Trophoblast cell (in vitro differentiated cells and primary cell): ENCODE measurements around the gene RANBP1.
A peak's percentile ranks its signal among the peaks of the same experiment; 100 is the strongest.

ENCODE experiments used
- DNase-seq, 2 donors: peaks; one replicate each; pipeline ENCODE4 v3.0.0-alpha.2; 2016
- H2AFZ ChIP-seq: 2 replicates; pipeline ENCODE4 v1.6.1; 2013; ENCODE audit warnings: low read length, moderate library complexity, mild to moderate bottlenecking; ENCODE audit not compliant: insufficient read depth, poor library complexity
- H2AK5ac ChIP-seq: 2 replicates; pipeline ENCODE4 v1.6.1; 2013; ENCODE audit warnings: mild to moderate bottlenecking, low read length
- H2BK120ac ChIP-seq: 2 replicates; pipeline ENCODE4 v1.6.1; 2013; ENCODE audit warnings: low read length, mild to moderate bottlenecking, moderate library complexity; ENCODE audit not compliant: insufficient read depth, poor library complexity
- H2BK12ac ChIP-seq: 2 replicates; pipeline ENCODE4 v1.6.1; 2013; ENCODE audit warnings: mild to moderate bottlenecking, low read length, moderate library complexity
- H2BK5ac ChIP-seq: 2 replicates; pipeline ENCODE4 v1.6.1; 2013; ENCODE audit warnings: low read length, low read depth, moderate library complexity, mild to moderate bottlenecking; ENCODE audit not compliant: poor library complexity
- H3K14ac ChIP-seq: 2 replicates; pipeline ENCODE4 v1.6.1; 2013; ENCODE audit warnings: mild to moderate bottlenecking, low read length
- H3K18ac ChIP-seq: 2 replicates; pipeline ENCODE4 v1.6.1; 2013; ENCODE audit warnings: mild to moderate bottlenecking, low read length
- H3K23ac ChIP-seq: 2 replicates; pipeline ENCODE4 v1.6.1; 2013; ENCODE audit warnings: low read length
- H3K27ac ChIP-seq: 2 replicates; pipeline ENCODE4 v1.5.1; 2013; ENCODE audit warnings: low read depth, mild to moderate bottlenecking, inconsistent platforms, low read length, moderate library complexity
- H3K27me3 ChIP-seq: 2 replicates; pipeline ENCODE4 v1.6.1; 2013; ENCODE audit warnings: inconsistent platforms, mild to moderate bottlenecking, low read length, moderate library complexity; ENCODE audit not compliant: insufficient read depth
- H3K36me3 ChIP-seq, 2 experiments: 1 replicate in 1 of 2; 2 replicates in 1 of 2; pipeline ENCODE4 v1.6.1; 2013; ENCODE audit warnings: low read length in 2 of 2, mild to moderate bottlenecking in 2 of 2, moderate library complexity in 1 of 2; ENCODE audit not compliant: insufficient read depth in 2 of 2, control insufficient read depth in 1 of 2
- H3K4ac ChIP-seq: 2 replicates; pipeline ENCODE4 v1.6.1; 2013; ENCODE audit warnings: low read depth, mild to moderate bottlenecking, low read length, moderate library complexity
- H3K4me1 ChIP-seq, 2 experiments: 1 replicate in 1 of 2; 2 replicates in 1 of 2; pipeline ENCODE4 v1.6.1; 2013; ENCODE audit warnings: low read length in 2 of 2, mild to moderate bottlenecking in 2 of 2, moderate library complexity in 1 of 2; ENCODE audit not compliant: insufficient read depth in 2 of 2, control insufficient read depth in 1 of 2
- H3K4me2 ChIP-seq: 2 replicates; pipeline ENCODE4 v1.6.1; 2013; ENCODE audit warnings: inconsistent platforms, mild to moderate bottlenecking, low read length, moderate library complexity
- H3K4me3 ChIP-seq: 2 replicates; pipeline ENCODE4 v1.5.1; 2013; ENCODE audit warnings: mild to moderate bottlenecking, low read depth, low read length, inconsistent platforms
- H3K79me1 ChIP-seq: one replicate; pipeline ENCODE4 v1.6.1; 2013; ENCODE audit warnings: low read length
- H3K79me2 ChIP-seq: 2 replicates; pipeline ENCODE4 v1.6.1; 2013; ENCODE audit warnings: low read length, mild to moderate bottlenecking; ENCODE audit not compliant: control insufficient read depth, insufficient read depth, poor library complexity
- H3K9ac ChIP-seq: 2 replicates; pipeline ENCODE4 v1.6.1; 2013; ENCODE audit warnings: mild to moderate bottlenecking, low read length
- H3K9me3 ChIP-seq: 2 replicates; pipeline ENCODE4 v1.6.1; 2013; ENCODE audit warnings: low read depth, mild to moderate bottlenecking, control low read depth, inconsistent platforms, low read length; ENCODE audit not compliant: insufficient read depth
- H4K12ac ChIP-seq: 2 replicates; pipeline ENCODE4 v1.6.1; 2013; ENCODE audit warnings: low read depth, mild to moderate bottlenecking, low read length, moderate library complexity
- H4K8ac ChIP-seq: 2 replicates; pipeline ENCODE4 v1.6.1; 2013; ENCODE audit warnings: low read depth, mild to moderate bottlenecking, low read length, moderate library complexity
- H4K91ac ChIP-seq: one replicate; pipeline ENCODE4 v1.6.1; 2013; ENCODE audit warnings: low read depth, mild to moderate bottlenecking, low read length, moderate library complexity
- WGBS: extraction: QIAGEN DNeasy Blood & Tissue Kit; methylation state at CpG from one replicate; pipeline ENCODE4 v1.1.7; 2013; ENCODE audit warnings: missing lambda C conversion rate; ENCODE audit not compliant: insufficient read length, insufficient coverage; ENCODE audit errors: extremely low coverage; 5-methylcytosine and 5-hydroxymethylcytosine counted together

RANBP1 gene

DNA sequence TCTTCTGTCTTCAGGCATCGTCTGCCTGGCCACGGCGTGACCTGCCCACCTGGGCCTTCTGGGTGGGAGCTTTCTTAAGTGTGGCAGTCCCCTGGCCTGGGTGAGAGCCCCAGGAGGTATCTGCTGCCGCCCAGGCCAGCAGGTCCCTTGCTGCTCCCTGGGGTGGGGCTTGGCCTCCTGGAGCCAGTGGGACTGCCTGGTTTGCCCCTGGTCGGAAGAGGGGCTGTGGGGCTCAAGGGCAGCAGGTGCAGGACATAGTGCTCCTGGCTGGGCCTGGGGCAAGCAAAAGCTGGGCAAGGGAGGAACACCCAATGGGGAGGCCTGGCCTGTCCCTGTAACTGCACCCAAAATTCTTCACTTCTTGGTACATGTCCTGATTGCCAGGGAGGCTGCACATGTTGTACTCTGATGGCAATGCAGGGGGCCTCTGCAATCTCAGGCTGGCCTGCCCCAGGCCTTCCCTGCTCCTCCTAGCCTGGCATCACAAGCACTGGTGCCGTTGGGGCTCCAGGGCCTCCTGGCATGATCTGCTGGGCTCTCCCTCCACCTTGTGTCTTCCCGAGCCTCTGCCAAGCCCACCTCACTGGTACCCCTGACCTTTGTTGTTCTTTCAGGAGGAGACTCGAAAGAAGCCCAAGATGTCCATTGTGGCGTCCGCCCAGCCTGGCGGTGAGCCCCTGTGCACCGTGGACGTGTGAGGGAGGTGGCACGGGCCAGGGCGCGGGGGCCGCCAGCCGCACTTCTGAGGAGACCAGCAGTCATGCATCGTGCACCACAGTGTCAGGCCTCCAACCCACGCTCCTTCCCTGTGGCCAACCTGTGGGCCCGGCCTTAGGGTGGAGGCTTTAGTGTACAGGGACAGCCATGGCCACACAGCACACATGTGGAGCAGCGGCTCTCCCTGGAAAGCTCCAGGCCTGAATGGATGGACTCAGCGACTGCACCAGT is 6.2 kb upstream of the RANBP1 start:
- no peaks in the 10 kb centered on the region for H3K4me1 ChIP-seq
- H3K4me3 ChIP-seq: no peak overlapping the region
- H2BK5ac ChIP-seq: no peak overlapping the region
- no peaks in the 10 kb centered on the region for H3K79me2 ChIP-seq
- peaks cover 97% of the 10 kb centered on the region in 2 experiments for H3K36me3 ChIP-seq
- H4K8ac ChIP-seq: no peak overlapping the region
- no peak for DNase-seq
- no peaks in the 10 kb centered on the region for H3K79me1 ChIP-seq
- H2AFZ ChIP-seq: no peak overlapping the region
- no peak overlapping the region for H4K91ac ChIP-seq
- no peaks in the 10 kb centered on the region for H3K9me3 ChIP-seq
- no peak overlapping the region for H3K4me2 ChIP-seq
- no peak overlapping the region for H3K18ac ChIP-seq
- no peak overlapping the region for H2BK120ac ChIP-seq
- no peak overlapping the region for H2AK5ac ChIP-seq
- WGBS: no CpG with 5 or more reads among the region's 23 CpGs
- H4K12ac ChIP-seq: no peak overlapping the region
- no peak overlapping the region for H2BK12ac ChIP-seq
- H3K27ac ChIP-seq: no peak overlapping the region
- H3K23ac ChIP-seq: no peak overlapping the region
- no peak overlapping the region for H3K4ac ChIP-seq
- H3K9ac ChIP-seq: no peak overlapping the region
- no peak overlapping the region for H3K14ac ChIP-seq
- no peaks in the 10 kb centered on the region for H3K27me3 ChIP-seq

DNA sequence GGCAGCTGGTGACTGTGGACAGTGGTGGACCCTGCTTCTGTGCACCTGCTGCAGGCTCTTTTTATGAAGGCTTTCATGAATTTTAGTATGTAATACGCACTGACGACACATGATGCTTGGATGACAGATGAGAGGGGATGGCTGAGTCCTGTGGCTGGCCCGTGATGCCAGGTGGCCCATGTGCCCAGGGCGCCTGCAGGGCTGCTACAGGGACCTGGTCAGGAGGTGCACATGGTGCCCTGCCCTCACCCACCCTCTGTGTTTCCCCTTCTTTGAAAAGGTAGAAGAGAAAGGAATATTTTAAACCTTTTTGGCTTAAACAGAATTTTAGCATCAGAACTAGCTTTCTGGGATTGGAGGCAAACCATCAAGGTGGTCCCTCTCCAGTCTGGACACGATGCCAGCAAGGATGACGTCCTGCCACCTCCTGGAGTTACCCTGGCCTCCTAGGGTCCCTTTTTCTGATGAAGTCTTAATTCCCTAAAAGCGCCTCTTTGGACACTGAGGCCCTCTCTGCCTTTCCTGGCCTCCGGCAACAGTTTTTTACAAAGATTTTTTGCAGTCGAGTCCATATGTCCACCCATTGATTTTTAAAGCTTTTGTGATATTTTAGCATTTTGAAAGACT is 5.4 kb upstream of the RANBP1 start:
- Histone ChIP-seq H2BK120ac (no peak overlapping the region), H3K4me2 (no peak overlapping the region), H4K12ac (no peak overlapping the region)

DNA sequence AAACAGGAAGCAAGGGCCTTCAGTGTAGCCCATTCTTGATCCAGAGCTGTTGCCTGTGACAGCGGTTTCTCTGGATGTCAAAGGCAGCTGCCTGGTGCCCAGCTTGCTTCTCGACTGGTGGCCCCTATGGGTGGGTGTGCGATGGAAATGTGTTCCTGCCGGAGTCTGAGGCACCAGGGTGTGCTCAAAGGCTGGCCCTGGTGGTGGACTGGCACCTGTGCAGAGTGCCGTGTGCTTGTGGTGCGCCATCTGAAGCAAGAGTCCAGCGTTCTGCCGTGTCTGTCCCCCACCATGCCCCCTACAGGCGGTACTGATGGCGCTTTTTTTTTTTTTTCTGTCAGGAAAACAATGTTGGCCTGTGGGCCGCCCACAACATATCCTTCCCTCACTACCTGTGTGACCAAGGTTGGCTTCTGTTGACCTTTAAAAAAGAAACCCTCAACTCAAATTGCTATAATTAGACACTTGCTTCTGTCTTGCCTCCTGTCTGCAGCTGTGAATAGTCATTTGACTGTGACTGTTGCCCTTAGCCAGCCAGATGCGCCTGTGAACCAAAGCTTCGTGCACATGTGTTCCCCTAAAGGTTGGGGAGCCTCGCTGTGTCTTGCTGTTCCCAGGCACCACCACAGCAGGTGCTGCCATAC is 4.7 kb upstream of the RANBP1 start:
- Histone ChIP-seq H4K8ac (no peak overlapping the region), H3K4me3 (no peak overlapping the region), H3K9me3 (no peaks in the 10 kb centered on the region), H3K4ac (no peak overlapping the region), H4K91ac (no peak overlapping the region), H3K14ac (no peak overlapping the region), H2BK120ac (no peak overlapping the region), H2BK5ac (no peak overlapping the region), H3K23ac (no peak overlapping the region), H3K9ac (no peak overlapping the region), H3K4me2 (no peak overlapping the region), H3K79me1 (no peaks in the 10 kb centered on the region), H3K4me1 (peaks cover 2% of the 10 kb centered on the region in 2 experiments), H3K18ac (no peak overlapping the region), H2AK5ac (no peak overlapping the region), H3K36me3 (peaks cover 95 to 97% of the 10 kb centered on the region in 2 experiments), H3K27me3 (no peaks in the 10 kb centered on the region), H3K79me2 (no peaks in the 10 kb centered on the region), H3K27ac (no peak overlapping the region), H2BK12ac (no peak overlapping the region), H2AFZ (no peak overlapping the region), H4K12ac (no peak overlapping the region)
- peak; percentile 31 to 44 for DNase-seq
- no CpG with 5 or more reads among the region's 14 CpGs for WGBS

More for the DNA sequence above, 5.4 kb upstream of the RANBP1 start:
- Histone ChIP-seq H3K36me3 (peaks cover 97% of the 10 kb centered on the region in 2 experiments), H3K27ac (no peak overlapping the region), H2BK12ac (no peak overlapping the region), H3K4me1 (no peaks in the 10 kb centered on the region), H2BK5ac (no peak overlapping the region), H2AK5ac (no peak overlapping the region), H3K79me1 (no peaks in the 10 kb centered on the region), H3K14ac (no peak overlapping the region), H3K9me3 (no peaks in the 10 kb centered on the region), H3K18ac (no peak overlapping the region), H3K27me3 (no peaks in the 10 kb centered on the region), H3K23ac (no peak overlapping the region), H3K9ac (no peak overlapping the region), H4K91ac (no peak overlapping the region), H4K8ac (no peak overlapping the region), H3K4ac (no peak overlapping the region), H2AFZ (no peak overlapping the region), H3K79me2 (no peaks in the 10 kb centered on the region), H3K4me3 (no peak overlapping the region)
- DNase-seq: no peak
- WGBS: no CpG with 5 or more reads among the region's 9 CpGs

DNA sequence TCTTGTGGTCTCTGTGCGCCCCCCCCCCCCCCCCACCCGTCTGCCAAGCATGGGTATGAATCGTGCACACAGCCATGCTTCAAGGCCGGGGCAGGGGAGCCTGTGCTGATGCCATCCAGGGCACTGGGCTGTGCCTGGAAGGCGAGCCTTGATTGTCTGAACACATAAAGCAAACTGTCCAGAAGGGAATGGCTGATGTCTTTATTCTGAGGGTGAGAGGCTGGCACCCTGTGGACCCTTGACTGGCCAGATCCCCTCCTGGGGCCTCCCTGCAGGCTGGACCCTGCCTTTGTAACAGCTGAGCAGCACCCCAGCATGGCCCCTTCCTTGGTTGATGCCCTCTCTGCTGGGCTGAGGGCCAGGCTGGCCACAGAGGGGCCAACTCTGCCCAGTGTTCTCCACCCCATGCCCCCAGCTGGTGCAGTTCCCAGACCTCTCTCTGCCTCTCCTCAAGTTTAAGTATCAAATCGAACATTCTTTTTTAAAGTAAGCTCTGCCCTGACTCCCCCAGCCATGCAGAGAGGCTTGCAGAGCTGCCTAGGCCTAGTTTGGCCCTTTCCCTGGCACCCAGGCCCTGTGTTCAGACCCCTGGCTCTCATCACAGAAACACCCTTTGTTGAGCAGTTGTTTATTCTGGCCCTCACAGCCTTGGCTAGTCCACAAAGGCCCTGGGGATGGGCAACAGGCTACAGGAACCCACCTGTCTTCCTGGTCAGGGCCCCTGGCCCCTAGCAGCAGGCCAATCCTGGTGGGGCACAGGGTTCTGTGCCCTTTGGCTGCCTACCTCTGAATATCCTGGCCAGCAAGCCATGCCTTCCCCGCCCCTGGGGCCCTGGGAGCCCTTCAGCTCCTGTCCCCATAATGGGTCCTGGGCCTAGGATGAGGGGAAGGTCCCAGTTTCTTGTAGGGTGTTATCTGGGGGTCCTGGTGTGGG is 3.9 kb upstream of the RANBP1 start:
- Histone ChIP-seq H3K4ac (no peak overlapping the region), H3K9ac (no peak overlapping the region), H3K4me1 (peaks cover 2 to 5% of the 10 kb centered on the region in 2 experiments), H3K14ac (no peak overlapping the region), H4K91ac (no peak overlapping the region), H4K8ac (no peak overlapping the region), H2AFZ (no peak overlapping the region), H3K79me1 (peaks cover 6% of the 10 kb centered on the region), H2BK12ac (no peak overlapping the region), H3K9me3 (no peaks in the 10 kb centered on the region), H3K4me3 (no peak overlapping the region), H3K79me2 (peaks cover 7% of the 10 kb centered on the region), H4K12ac (no peak overlapping the region), H3K23ac (no peak overlapping the region), H2BK120ac (no peak overlapping the region), H3K27me3 (no peaks in the 10 kb centered on the region), H3K18ac (no peak overlapping the region), H3K36me3 (peaks cover 87 to 89% of the 10 kb centered on the region in 2 experiments), H3K27ac (no peak overlapping the region), H2BK5ac (no peak overlapping the region), H3K4me2 (no peak overlapping the region), H2AK5ac (no peak overlapping the region)
- WGBS: no CpG with 5 or more reads among the region's 7 CpGs
- DNase-seq: no peak
